ENCODE data around the gene PRKD2.

The PRKD2 gene

GRCh38 chr19:46661020-46661731 lies 55.7 kb downstream of the PRKD2 start, which contains the start of gene DACT3:
Gene DACT3, minus strand, starts transcription at chr19:46661182. Its CDS starts 118 bp downstream, at chr19:46661064.
- Histone ChIP-seq H3K9me3 (ENCODE audit: insufficient read depth, low read length, severe bottlenecking) (no peaks in the 10 kb centered on the region), H3K79me2 (ENCODE audit: insufficient read depth, low read length) (no peaks in the 10 kb centered on the region), H3K4me1 (ENCODE audit: insufficient read depth, low read length) (peaks cover 30% of the 10 kb centered on the region), H3K9ac (ENCODE audit: low read depth, low read length) (peak within 1 kb of the TSS; percentile 55), H4K20me1 (ENCODE audit: insufficient read depth, low read length) (peaks cover 15% of the 10 kb centered on the region; the same call in 1 of the 2 replicates), H3K27ac (ENCODE audit: low read length) (peak within 1 kb of the TSS; percentile 73), H3K36me3 (ENCODE audit: insufficient read depth, low read length) (no peaks in the 10 kb centered on the region), H2AFZ (ENCODE audit: low read depth, low read length) (peak within 1 kb of the TSS; percentile 67), H3K4me2 (ENCODE audit: insufficient read depth, low read length) (peak within 1 kb of the TSS; percentile 98), H3K4me3 (ENCODE audit: low read depth in 1 of 2, low read length in 2 of 2) (peak within 1 kb of the TSS; percentile 28 to 62; a peak in 3 of 4 replicates), H3K27me3 (ENCODE audit: insufficient read depth, low read length, poor library complexity) (peaks cover 22% of the 10 kb centered on the region)
- TF ChIP-seq CTCF (IDR thresholded peaks at IDR 0.05; ENCODE audit: borderline replicate concordance, extremely low read depth, low read length, poor library complexity, severe bottlenecking) (no peak), EZH2 (IDR thresholded peaks at IDR 0.05; ENCODE audit: borderline replicate concordance, low read depth, low read length, severe bottlenecking) (no peak)
- DNase-seq (peak; percentile 100), ATAC-seq (ENCODE audit: insufficient read depth, low read depth) (peak; percentile 88)

- ATAC-seq (ENCODE audit: insufficient read depth, low read depth) (no peak; the same call in 1 of the 3 replicates), DNase-seq (no peak)
- peaks cover 15% of the 10 kb centered on the region; the same call in 1 of the 2 replicates for H4K20me1 ChIP-seq (ENCODE audit: insufficient read depth, low read length)
- H3K79me2 ChIP-seq (ENCODE audit: insufficient read depth, low read length): no peaks in the 10 kb centered on the region
- no peaks in the 10 kb centered on the region for H3K9me3 ChIP-seq (ENCODE audit: insufficient read depth, low read length, severe bottlenecking)
- H3K4me3 ChIP-seq (ENCODE audit: low read depth in 1 of 2, low read length in 2 of 2): peak overlapping the region; percentile 28 to 62; a peak in 3 of 4 replicates
- no peaks in the 10 kb centered on the region for H3K36me3 ChIP-seq (ENCODE audit: insufficient read depth, low read length)
- peak overlapping the region; percentile 55 for H3K9ac ChIP-seq (ENCODE audit: low read depth, low read length)
- H3K27ac ChIP-seq (ENCODE audit: low read length): no peak overlapping the region
- TF ChIP-seq EZH2 (IDR thresholded peaks at IDR 0.05; ENCODE audit: borderline replicate concordance, low read depth, low read length, severe bottlenecking): no peak
- TF ChIP-seq CTCF (IDR thresholded peaks at IDR 0.05; ENCODE audit: borderline replicate concordance, extremely low read depth, low read length, poor library complexity, severe bottlenecking): no peak
- H3K4me2 ChIP-seq (ENCODE audit: insufficient read depth, low read length): peak overlapping the region; percentile 98
- H3K27me3 ChIP-seq (ENCODE audit: insufficient read depth, low read length, poor library complexity): peaks cover 22% of the 10 kb centered on the region
- peaks cover 30% of the 10 kb centered on the region for H3K4me1 ChIP-seq (ENCODE audit: insufficient read depth, low read length)
- peak overlapping the region; percentile 67 for H2AFZ ChIP-seq (ENCODE audit: low read depth, low read length)
These were observed 56.3 kb downstream of the PRKD2 start for GRCh38 chr19:46660551-46661019.

- no peak for ATAC-seq (ENCODE audit: insufficient read depth, low read depth)
- Histone ChIP-seq H3K9ac (ENCODE audit: low read depth, low read length) (peak overlapping the region; percentile 55; the same call in 1 of the 2 replicates), H3K36me3 (ENCODE audit: insufficient read depth, low read length) (no peaks in the 10 kb centered on the region), H2AFZ (ENCODE audit: low read depth, low read length) (no peak overlapping the region), H3K27ac (ENCODE audit: low read length) (no peak overlapping the region), H3K4me1 (ENCODE audit: insufficient read depth, low read length) (peaks cover 30% of the 10 kb centered on the region), H3K27me3 (ENCODE audit: insufficient read depth, low read length, poor library complexity) (peaks cover 22% of the 10 kb centered on the region), H3K79me2 (ENCODE audit: insufficient read depth, low read length) (no peaks in the 10 kb centered on the region), H3K4me2 (ENCODE audit: insufficient read depth, low read length) (peak overlapping the region; percentile 98), H4K20me1 (ENCODE audit: insufficient read depth, low read length) (peaks cover 15% of the 10 kb centered on the region; the same call in 1 of the 2 replicates), H3K4me3 (ENCODE audit: low read depth in 1 of 2, low read length in 2 of 2) (peak overlapping the region in 1 of 2 experiments; percentile 62; a peak in 2 of 4 replicates), H3K9me3 (ENCODE audit: insufficient read depth, low read length, severe bottlenecking) (no peaks in the 10 kb centered on the region)
- TF ChIP-seq EZH2 (IDR thresholded peaks at IDR 0.05; ENCODE audit: borderline replicate concordance, low read depth, low read length, severe bottlenecking) (no peak), CTCF (IDR thresholded peaks at IDR 0.05; ENCODE audit: borderline replicate concordance, extremely low read depth, low read length, poor library complexity, severe bottlenecking) (no peak)
- DNase-seq: no peak
These were observed 56.9 kb downstream of the PRKD2 start for GRCh38 chr19:46660008-46660517.

Measured in DND-41 (cell line).